OCI-LY1 (cell line): Measurements from ENCODE around the gene CNDP1.

Source experiments
- H2AFZ ChIP-seq: fragments of 200-600 bp; sonication (generic), shearing (Covaris generic); 2 replicates; pipeline ENCODE4 v1.6.0; 2014; ENCODE audit warnings: antibody characterized with exemption, mild to moderate bottlenecking, low read length
- H3F3A ChIP-seq: fragments of 200-600 bp; sonication (generic), shearing (Covaris generic); 2 replicates; pipeline ENCODE4 v1.6.0; 2014; ENCODE audit warnings: mild to moderate bottlenecking, antibody characterized with exemption, low read length, moderate library complexity; ENCODE audit not compliant: insufficient read depth
- H3K27ac ChIP-seq: fragments of 200-600 bp; sonication (generic); 2 replicates; pipeline ENCODE4 v1.5.1; 2014; ENCODE audit warnings: low read length, mixed run types, mild to moderate bottlenecking, low read depth; ENCODE audit not compliant: poor library complexity, severe bottlenecking
- H3K27me3 ChIP-seq: fragments of 200-600 bp; sonication (generic); 2 replicates; pipeline ENCODE4 v1.6.0; 2014; ENCODE audit warnings: antibody characterized with exemption, mild to moderate bottlenecking, low read length, moderate library complexity; ENCODE audit not compliant: insufficient read depth
- H3K36me3 ChIP-seq: fragments of 200-600 bp; sonication (generic); 2 replicates; pipeline ENCODE4 v1.6.1; 2014; ENCODE audit warnings: mild to moderate bottlenecking, antibody characterized with exemption, low read length, moderate library complexity, mixed read lengths; ENCODE audit not compliant: insufficient read depth
- H3K4me1 ChIP-seq: fragments of 200-600 bp; sonication (generic); 2 replicates; pipeline ENCODE4 v1.5.1; 2014; ENCODE audit warnings: mild to moderate bottlenecking, low read length, moderate library complexity; ENCODE audit not compliant: insufficient read depth, severe bottlenecking
- H3K4me2 ChIP-seq: fragments of 200-600 bp; sonication (generic), shearing (Covaris generic); 2 replicates; pipeline ENCODE4 v1.6.1; 2014; ENCODE audit warnings: low read length
- H3K4me3 ChIP-seq: fragments of 200-600 bp; sonication (generic); 2 replicates; pipeline ENCODE4 v1.5.1; 2014; ENCODE audit warnings: low read length, low read depth, mild to moderate bottlenecking, mixed read lengths; ENCODE audit not compliant: poor library complexity, severe bottlenecking
- H3K79me2 ChIP-seq: fragments of 200-600 bp; shearing (Covaris generic); 2 replicates; pipeline ENCODE4 v1.6.1; 2016; ENCODE audit warnings: mixed run types, low read length, mixed read lengths; ENCODE audit not compliant: insufficient read depth
- H3K9ac ChIP-seq: fragments of 200-600 bp; sonication (generic), shearing (Covaris generic); 2 replicates; pipeline ENCODE4 v1.6.1; 2014; ENCODE audit warnings: mild to moderate bottlenecking, low read length, mixed read lengths
- H3K9me2 ChIP-seq: fragments of 200-600 bp; sonication (generic), shearing (Covaris generic); 2 replicates; pipeline ENCODE4 v1.6.1; 2014; ENCODE audit warnings: low read depth, mild to moderate bottlenecking, low read length, mixed read lengths
- H3K9me3 ChIP-seq: fragments of 200-600 bp; shearing (Covaris generic); 2 replicates; pipeline ENCODE4 v1.6.1; 2014; ENCODE audit warnings: low read length, mixed read lengths
- H4K20me1 ChIP-seq: fragments of 200-600 bp; sonication (generic), shearing (Covaris generic); 2 replicates; pipeline ENCODE4 v1.6.0; 2016; ENCODE audit warnings: mild to moderate bottlenecking, low read length; ENCODE audit not compliant: insufficient read depth
- CTCF ChIP-seq: fragments of 200-600 bp; sonication (generic), shearing (Covaris generic); IDR thresholded peaks from 2 replicates; pipeline ENCODE4 v1.5.1; 2017; ENCODE audit warnings: mild to moderate bottlenecking, antibody characterized with exemption, low read length, moderate library complexity, mixed read lengths
- EZH2 ChIP-seq: fragments of 200-600 bp; sonication (generic), shearing (Covaris generic); IDR thresholded peaks from 2 replicates; pipeline ENCODE4 v1.8.0; 2017; ENCODE audit warnings: borderline replicate concordance, mixed run types, mild to moderate bottlenecking, antibody characterized with exemption, low read length, moderate library complexity, mixed read lengths

The CNDP1 gene

GRCh38 chr18:74571895-74572680, 37.8 kb downstream of the CNDP1 start:
- Histone ChIP-seq H3K9me2 (no peaks in the 10 kb centered on the region), H3K79me2 (no peaks in the 10 kb centered on the region), H3K27me3 (no peaks in the 10 kb centered on the region), H3K27ac (no peak overlapping the region), H3K4me3 (no peak overlapping the region), H3F3A (no peaks in the 10 kb centered on the region), H3K9ac (no peak overlapping the region), H4K20me1 (no peaks in the 10 kb centered on the region), H3K4me2 (no peak overlapping the region), H3K9me3 (no peaks in the 10 kb centered on the region), H2AFZ (no peak overlapping the region), H3K36me3 (no peaks in the 10 kb centered on the region), H3K4me1 (no peaks in the 10 kb centered on the region)
- no peak for TF ChIP-seq EZH2
- no peak for TF ChIP-seq CTCF

DNA sequence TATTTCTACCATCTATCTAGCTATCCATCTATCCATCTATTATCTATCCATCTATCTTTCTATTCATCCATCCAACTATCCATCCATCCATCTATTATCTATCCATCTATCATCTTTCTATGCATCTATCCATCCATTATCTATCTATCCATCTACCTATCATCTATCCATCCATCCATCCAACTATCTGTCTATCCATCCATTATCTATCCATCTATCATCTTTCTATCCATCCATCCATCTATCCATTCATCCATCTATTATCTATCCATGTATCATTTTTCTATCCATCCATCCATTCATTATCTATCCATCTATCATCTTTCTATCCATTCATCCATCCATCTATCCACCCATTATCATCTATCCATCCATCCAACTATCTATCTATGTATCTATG, 38.8 kb downstream of the CNDP1 start:
- no peak overlapping the region for H3K4me3 ChIP-seq
- no peaks in the 10 kb centered on the region for H3K36me3 ChIP-seq
- H3K9me3 ChIP-seq: no peaks in the 10 kb centered on the region
- H3K9me2 ChIP-seq: no peaks in the 10 kb centered on the region
- H3K27ac ChIP-seq: no peak overlapping the region
- H3F3A ChIP-seq: no peaks in the 10 kb centered on the region
- no peaks in the 10 kb centered on the region for H4K20me1 ChIP-seq
- H3K27me3 ChIP-seq: no peaks in the 10 kb centered on the region
- H2AFZ ChIP-seq: no peak overlapping the region
- TF ChIP-seq EZH2: no peak
- TF ChIP-seq CTCF: no peak
- H3K79me2 ChIP-seq: no peaks in the 10 kb centered on the region
- no peak overlapping the region for H3K4me2 ChIP-seq
- no peak overlapping the region for H3K9ac ChIP-seq
- H3K4me1 ChIP-seq: no peaks in the 10 kb centered on the region

DNA sequence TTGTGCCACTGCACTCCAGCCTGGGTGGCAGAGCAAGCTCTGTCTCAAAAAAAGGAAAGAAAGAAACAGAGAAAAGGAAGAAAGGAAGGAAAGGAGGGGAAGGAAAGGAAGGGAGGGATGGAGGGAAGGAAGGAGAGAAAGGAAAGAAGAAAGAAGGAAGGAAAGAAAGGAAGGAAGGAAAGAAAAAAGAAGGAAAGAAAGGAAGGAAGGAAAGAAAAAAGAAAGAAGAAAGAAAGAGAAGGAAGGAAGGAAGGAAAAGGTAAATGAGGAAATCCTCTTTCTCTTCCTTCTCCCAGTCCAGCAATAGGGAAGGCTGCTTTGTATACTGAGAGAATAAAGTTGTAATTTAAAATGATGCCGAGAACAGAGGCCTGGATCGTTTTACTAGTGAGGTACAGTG, 40.6 kb downstream of the CNDP1 start:
- no peak overlapping the region for H3K9ac ChIP-seq
- H3K4me1 ChIP-seq: no peaks in the 10 kb centered on the region
- H3K9me3 ChIP-seq: no peaks in the 10 kb centered on the region
- H3K27ac ChIP-seq: no peak overlapping the region
- H2AFZ ChIP-seq: no peak overlapping the region
- no peaks in the 10 kb centered on the region for H3K27me3 ChIP-seq
- no peak overlapping the region for H3K4me2 ChIP-seq
- H3K9me2 ChIP-seq: no peaks in the 10 kb centered on the region
- H3K36me3 ChIP-seq: no peaks in the 10 kb centered on the region
- H3K4me3 ChIP-seq: no peak overlapping the region
- H3F3A ChIP-seq: no peaks in the 10 kb centered on the region
- no peaks in the 10 kb centered on the region for H3K79me2 ChIP-seq
- H4K20me1 ChIP-seq: no peaks in the 10 kb centered on the region
- TF ChIP-seq CTCF: no peak
- no peak for TF ChIP-seq EZH2
